OCI-LY7 (cell line): ENCODE data around the gene SOWAHA.

Source experiments
- CTCF ChIP-seq: fragments of 200-600 bp; sonication (generic); conservative IDR thresholded peaks from 2 replicates; pipeline ENCODE4 v1.5.1; 2014; ENCODE audit warnings: mild to moderate bottlenecking, antibody characterized with exemption, low read length, moderate library complexity, mixed read lengths
- EZH2phosphoT487 ChIP-seq: fragments of 200-600 bp; sonication (generic); IDR thresholded peaks from 2 replicates; pipeline ENCODE4 v1.6.1; 2018; ENCODE audit warnings: low read depth, borderline replicate concordance, mild to moderate bottlenecking, mixed run types, antibody characterized with exemption, low read length, moderate library complexity, mixed read lengths

GRCh38 chr5:132826424-132827082, 13.5 kb downstream of the SOWAHA start:
- TF ChIP-seq CTCF: no peak
- no peak for TF ChIP-seq EZH2phosphoT487
